Panc1 (cell line): Measurements from ENCODE around the gene CAVIN1. TPM values are rescaled to one million over a fixed set of nuclear protein-coding genes. Genes with fewer than 3 reads are reported as not detected.

Experiments
- ATAC-seq: fragments of 200-7000 bp; cut with Tn5 transposase; 2 replicates; pipeline ENCODE4 v1.9.1; 2020; ENCODE audit warnings: mild to moderate bottlenecking, moderate library complexity
- BruUV-seq: library from RNA; stranded (reverse); fragments of 400-500 nt; replicated peaks from 2 replicates; lab custom pipeline; 2021; lab: Mats Ljungman, UMichigan
- CTCF ChIA-PET: fragments of 300-600 bp; sonication (Branson Sonifier 250); formaldehyde crosslinking; loops from one replicate; lab custom pipeline; 2022; ENCODE audit warnings: antibody characterized with exemption; lab: Charles Lee
- POLR2A ChIA-PET: fragments of 300-600 bp; sonication (Branson Sonifier 250); formaldehyde crosslinking; loops from one replicate; lab custom pipeline; 2022; ENCODE audit warnings: antibody characterized with exemption; lab: Charles Lee
- DNase-seq: peaks from one replicate; pipeline ENCODE4 v3.0.0-alpha.2; 2010; ENCODE audit warnings: low read depth, low spot score
- H3K27ac ChIP-seq: 2 replicates; pipeline ENCODE4 v1.5.1; 2011; ENCODE audit warnings: mild to moderate bottlenecking, low read length, inconsistent platforms
- H3K27me3 ChIP-seq: fragments of 200-500 bp; sonication (Bioruptor generic); 2 replicates; pipeline ENCODE4 v1.6.0; 2014; ENCODE audit warnings: low read length, inconsistent platforms; ENCODE audit not compliant: control insufficient read depth, insufficient read depth
- H3K36me3 ChIP-seq: fragments of 200-500 bp; sonication (Bioruptor generic); 2 replicates; pipeline ENCODE4 v1.5.1; 2014; ENCODE audit warnings: inconsistent platforms, mild to moderate bottlenecking, low read length, moderate library complexity; ENCODE audit not compliant: control insufficient read depth, insufficient read depth
- H3K4me1 ChIP-seq: 2 replicates; pipeline ENCODE4 v1.5.1; 2011; ENCODE audit warnings: inconsistent platforms, mild to moderate bottlenecking, low read length, moderate library complexity; ENCODE audit not compliant: control insufficient read depth, insufficient read depth
- H3K4me3 ChIP-seq, 2 experiments: 2 replicates each; pipeline ENCODE4 v1.5.1; 2011 to 2012; ENCODE audit warnings: low read depth in 2 of 2, low read length in 2 of 2, mild to moderate bottlenecking in 2 of 2, inconsistent platforms in 1 of 2, moderate library complexity in 1 of 2
- H3K9me3 ChIP-seq: fragments of 200-500 bp; sonication (Bioruptor generic); 2 replicates; pipeline ENCODE4 v1.5.1; 2014; ENCODE audit warnings: low read depth, mild to moderate bottlenecking, inconsistent platforms, low read length, moderate library complexity; ENCODE audit not compliant: control insufficient read depth, insufficient read depth
- CTCF ChIP-seq: fragments of 450-650 bp; IDR thresholded peaks from 2 replicates; pipeline ENCODE4 v1.5.1; 2017; ENCODE audit warnings: mild to moderate bottlenecking
- POLR2AphosphoS5 ChIP-seq: IDR thresholded peaks from 2 replicates; pipeline ENCODE4 v1.6.1; 2012; ENCODE audit warnings: mild to moderate bottlenecking, low read depth, low read length, moderate library complexity
- SIN3A ChIP-seq: IDR thresholded peaks from 2 replicates; pipeline ENCODE4 v1.6.1; 2012; ENCODE audit warnings: low read depth, mild to moderate bottlenecking, low read length, moderate library complexity, borderline replicate concordance; ENCODE audit not compliant: insufficient read depth
- TCF7L2 ChIP-seq: IDR thresholded peaks from 2 replicates; pipeline ENCODE4 v1.6.1; 2011; ENCODE audit warnings: mild to moderate bottlenecking, low read depth, low read length, inconsistent platforms
- in situ Hi-C: cut with HindIII; loops from 2 replicates; pipeline ENCODE4 v1.10.0; 2016; ENCODE audit warnings: low sequenced_read_pairs, low pct_unique_long_range_greater_than_20kb
- intact Hi-C: fragments of 100-400 bp; cut with micrococcal nuclease; formaldehyde crosslinking; loops from one replicate; pipeline ENCODE4 v1.10.0; 2022; ENCODE audit not compliant: unreplicated experiment
- total RNA-seq: library from RNA; stranded (reverse); gene quantifications from one replicate; pipeline ENCODE4 v1.2.1, GENCODE V29; 2021; ENCODE audit not compliant: unreplicated experiment
- TF ChIP-seq, protein P1 (sequence below), 2 experiments: IDR thresholded peaks; 2 replicates each; pipeline ENCODE4 v1.6.1; 2011 to 2012; ENCODE audit warnings: low read depth in 2 of 2, control low read depth in 1 of 2, low read length in 1 of 2, mild to moderate bottlenecking in 1 of 2, moderate library complexity in 1 of 2; ENCODE audit not compliant: insufficient read depth in 1 of 2

CAVIN1 gene
- total RNA-seq, 1 experiment from 2014 or later = 315 TPM

- intact Hi-C loops (no loop called here), in situ Hi-C loops (no loop called here)
- H3K27ac ChIP-seq = no peak overlapping the region
- no TSS peak for BruUV-seq
- H3K9me3 ChIP-seq = no peaks in the 10 kb centered on the region
- TF ChIP-seq SIN3A = no peak
- no peak for TF ChIP-seq TCF7L2
- TF ChIP-seq CTCF = no peak
- no peak for TF ChIP-seq POLR2AphosphoS5
- TF ChIP-seq, protein P1, sequence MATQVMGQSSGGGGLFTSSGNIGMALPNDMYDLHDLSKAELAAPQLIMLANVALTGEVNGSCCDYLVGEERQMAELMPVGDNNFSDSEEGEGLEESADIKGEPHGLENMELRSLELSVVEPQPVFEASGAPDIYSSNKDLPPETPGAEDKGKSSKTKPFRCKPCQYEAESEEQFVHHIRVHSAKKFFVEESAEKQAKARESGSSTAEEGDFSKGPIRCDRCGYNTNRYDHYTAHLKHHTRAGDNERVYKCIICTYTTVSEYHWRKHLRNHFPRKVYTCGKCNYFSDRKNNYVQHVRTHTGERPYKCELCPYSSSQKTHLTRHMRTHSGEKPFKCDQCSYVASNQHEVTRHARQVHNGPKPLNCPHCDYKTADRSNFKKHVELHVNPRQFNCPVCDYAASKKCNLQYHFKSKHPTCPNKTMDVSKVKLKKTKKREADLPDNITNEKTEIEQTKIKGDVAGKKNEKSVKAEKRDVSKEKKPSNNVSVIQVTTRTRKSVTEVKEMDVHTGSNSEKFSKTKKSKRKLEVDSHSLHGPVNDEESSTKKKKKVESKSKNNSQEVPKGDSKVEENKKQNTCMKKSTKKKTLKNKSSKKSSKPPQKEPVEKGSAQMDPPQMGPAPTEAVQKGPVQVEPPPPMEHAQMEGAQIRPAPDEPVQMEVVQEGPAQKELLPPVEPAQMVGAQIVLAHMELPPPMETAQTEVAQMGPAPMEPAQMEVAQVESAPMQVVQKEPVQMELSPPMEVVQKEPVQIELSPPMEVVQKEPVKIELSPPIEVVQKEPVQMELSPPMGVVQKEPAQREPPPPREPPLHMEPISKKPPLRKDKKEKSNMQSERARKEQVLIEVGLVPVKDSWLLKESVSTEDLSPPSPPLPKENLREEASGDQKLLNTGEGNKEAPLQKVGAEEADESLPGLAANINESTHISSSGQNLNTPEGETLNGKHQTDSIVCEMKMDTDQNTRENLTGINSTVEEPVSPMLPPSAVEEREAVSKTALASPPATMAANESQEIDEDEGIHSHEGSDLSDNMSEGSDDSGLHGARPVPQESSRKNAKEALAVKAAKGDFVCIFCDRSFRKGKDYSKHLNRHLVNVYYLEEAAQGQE (IDR thresholded peaks at IDR 0.05; ENCODE audit: insufficient read depth in 1 of 2, low read depth in 2 of 2, low read length in 1 of 2) = no peak
- CTCF ChIA-PET = no interaction called here
- H3K27me3 ChIP-seq = no peaks in the 10 kb centered on the region
- no peak for DNase-seq
- ATAC-seq = no peak
- H3K4me3 ChIP-seq = no peak overlapping the region
- POLR2A ChIA-PET = no interaction called here
- peaks cover 56% of the 10 kb centered on the region for H3K4me1 ChIP-seq
- H3K36me3 ChIP-seq = no peaks in the 10 kb centered on the region
These were observed 18.0 kb downstream of the CAVIN1 start for GRCh38 chr17:42405076-42405475.

- ChIA-PET CTCF (no interaction called here), POLR2A (no interaction called here)
- DNase-seq (no peak), ATAC-seq (no peak)
- TF ChIP-seq POLR2AphosphoS5 (no peak), SIN3A (no peak), TCF7L2 (no peak), CTCF (no peak)
- TF ChIP-seq, protein P1 (IDR thresholded peaks at IDR 0.05; ENCODE audit: insufficient read depth in 1 of 2, low read depth in 2 of 2, low read length in 1 of 2) = no peak
- Histone ChIP-seq H3K36me3 (no peaks in the 10 kb centered on the region), H3K4me1 (peaks cover 55% of the 10 kb centered on the region), H3K9me3 (no peaks in the 10 kb centered on the region), H3K27ac (peak overlapping the region; percentile 25), H3K27me3 (no peaks in the 10 kb centered on the region), H3K4me3 (no peak overlapping the region)
- no TSS peak for BruUV-seq
- intact Hi-C loops (no loop called here), in situ Hi-C loops (no loop called here)
These were observed 18.6 kb downstream of the CAVIN1 start for GRCh38 chr17:42404326-42405055.
